Heart left ventricle (tissue), 13 donors: ENCODE results near the gene FOXR2.

Experiments
- POLR2A ChIP-seq, 2 donors: fragments of 450-650 bp; IDR thresholded peaks; one replicate each; pipeline ENCODE4 v1.6.1; 2017; ENCODE audit warnings: antibody characterized with exemption in 2 of 2, mild to moderate bottlenecking in 2 of 2, moderate library complexity in 2 of 2
- TF ChIP-seq, protein P1 (sequence below), 12 donors: fragments of 200-600 bp; sonication (generic) in 4 of 12; IDR thresholded peaks; one replicate each; pipeline versions ENCODE4 v1.5.0 to v1.8.0; 2018 to 2022; ENCODE audit warnings: antibody characterized with exemption in 12 of 12, mild to moderate bottlenecking in 5 of 12
- donor health status: ischemic (EF 13 %, LVEDD 7.1; RV severe dilation, severe dysfunction).
- donor health status: DM: no; HTN: yes; CAD: no.
- donor health status: DM: no; HTN: no; CAD: no.
- donor health status: ischemic (EF 25% LVEDD 6.9; RV normal size, moderate dysfunction).
- donor health status: ischemic (EF 25% LVEDD 5.7; RV mildly dilated, moderate dysfunction).
- donor health status: ischemic (EF 35%, LVEDD 5.7; RV mildly dilated, moderate dysfunction).
- donor health status: nonischemic (EF 11% LVEDD 7.7; RV severe dilation, severe dysfunction).
- donor health status: DM: yes; HTN: yes; CAD: no.
- donor health status: PGD.
- donor health status: ischemic (EF 29% LVEDD 5.4; RV normal size, mild dysfunction).
- donor health status: nonischemic (EF 23%, LVEDD 6.1; RV moderate dilation, normal function).

DNA sequence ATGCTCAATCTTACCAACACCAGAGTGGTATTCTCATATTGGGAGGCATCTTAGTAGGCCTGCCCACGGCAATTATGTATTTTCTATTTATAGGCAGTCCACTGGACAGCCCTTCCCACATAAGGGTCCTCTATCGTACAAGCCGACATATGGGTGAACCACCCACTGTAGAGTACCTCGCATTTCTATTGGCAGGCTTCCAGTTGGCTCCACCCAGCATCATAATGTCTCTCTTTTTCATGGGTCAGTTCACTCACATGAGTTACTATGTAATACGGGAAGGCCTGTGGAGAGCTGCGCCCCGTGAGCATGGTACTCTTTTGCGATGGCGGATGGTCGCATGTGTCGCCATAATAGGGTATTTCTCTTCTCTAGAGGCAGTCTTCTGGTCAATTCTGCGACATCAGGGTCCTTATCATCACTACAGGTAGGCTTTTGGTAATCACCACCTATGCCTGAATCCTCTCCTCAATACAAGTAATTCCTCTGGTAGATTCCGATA lies 29.4 kb upstream of the FOXR2 start:
- TF ChIP-seq, protein P1, sequence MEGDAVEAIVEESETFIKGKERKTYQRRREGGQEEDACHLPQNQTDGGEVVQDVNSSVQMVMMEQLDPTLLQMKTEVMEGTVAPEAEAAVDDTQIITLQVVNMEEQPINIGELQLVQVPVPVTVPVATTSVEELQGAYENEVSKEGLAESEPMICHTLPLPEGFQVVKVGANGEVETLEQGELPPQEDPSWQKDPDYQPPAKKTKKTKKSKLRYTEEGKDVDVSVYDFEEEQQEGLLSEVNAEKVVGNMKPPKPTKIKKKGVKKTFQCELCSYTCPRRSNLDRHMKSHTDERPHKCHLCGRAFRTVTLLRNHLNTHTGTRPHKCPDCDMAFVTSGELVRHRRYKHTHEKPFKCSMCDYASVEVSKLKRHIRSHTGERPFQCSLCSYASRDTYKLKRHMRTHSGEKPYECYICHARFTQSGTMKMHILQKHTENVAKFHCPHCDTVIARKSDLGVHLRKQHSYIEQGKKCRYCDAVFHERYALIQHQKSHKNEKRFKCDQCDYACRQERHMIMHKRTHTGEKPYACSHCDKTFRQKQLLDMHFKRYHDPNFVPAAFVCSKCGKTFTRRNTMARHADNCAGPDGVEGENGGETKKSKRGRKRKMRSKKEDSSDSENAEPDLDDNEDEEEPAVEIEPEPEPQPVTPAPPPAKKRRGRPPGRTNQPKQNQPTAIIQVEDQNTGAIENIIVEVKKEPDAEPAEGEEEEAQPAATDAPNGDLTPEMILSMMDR (IDR thresholded peaks at IDR 0.05), result no peak
- TF ChIP-seq POLR2A (IDR thresholded peaks at IDR 0.05), result no peak
